HCT116 (cell line): ENCODE results near the gene KLHDC3. TPM values are rescaled to one million over a fixed set of nuclear protein-coding genes. Genes with fewer than 3 reads are reported as not detected.

Experiments used
- ATAC-seq: fragments of 200-7000 bp; cut with Tn5 transposase; 2 replicates; pipeline ENCODE4 v1.9.1; 2020; ENCODE audit warnings: mild to moderate bottlenecking, moderate library complexity
- BruUV-seq: library from RNA; stranded (reverse); fragments of 400-500 nt; replicated peaks from 2 replicates; lab custom pipeline; 2021; lab: Mats Ljungman, UMichigan
- CTCF ChIA-PET: fragments of 300-600 bp; sonication (Branson Sonifier 250); formaldehyde crosslinking; loops from one replicate; lab custom pipeline; 2021; ENCODE audit warnings: antibody characterized with exemption; lab: Charles Lee
- POLR2A ChIA-PET: fragments of 300-600, 350-600 bp; sonication (Branson Sonifier 250); formaldehyde crosslinking; loops from one replicate; lab custom pipeline; 2021; ENCODE audit warnings: antibody characterized with exemption; lab: Charles Lee
- RAD21 ChIA-PET, 2 experiments: fragments of 300-600 bp; sonication (Branson Sonifier 250); formaldehyde crosslinking; loops; one replicate each; lab custom pipeline; 2023; ENCODE audit warnings: low total read pairs in 2 of 2; ENCODE audit not compliant: uncharacterized antibody in 2 of 2, unreplicated experiment in 2 of 2, low non-redundant PET in 1 of 2; lab: Charles Lee
- DNase-seq: peaks from one replicate; pipeline ENCODE4 v3.0.0-alpha.2; 2010; ENCODE audit warnings: low read depth, low spot score
- H2AFZ ChIP-seq: fragments of 200-600 bp; shearing (Covaris generic), sonication (generic); 2 replicates; pipeline ENCODE4 v1.6.1; 2017; ENCODE audit warnings: low read depth, mixed run types, mixed read lengths, antibody characterized with exemption, low read length; ENCODE audit not compliant: poor library complexity, severe bottlenecking
- H3K27ac ChIP-seq: 2 replicates; pipeline ENCODE4 v1.5.1; 2012; ENCODE audit warnings: low read depth, low read length
- H3K27me3 ChIP-seq: fragments of 200-600 bp; sonication (generic); 2 replicates; pipeline ENCODE4 v1.6.1; 2016; ENCODE audit warnings: mixed run types, low read length, mixed read lengths; ENCODE audit not compliant: insufficient read depth
- H3K36me3 ChIP-seq, 2 experiments: fragments of 200-500 bp in 1 of 2; fragments of 200-600 bp in 1 of 2; sonication (Bioruptor generic) in 1 of 2; sonication (generic) in 1 of 2; 2 replicates each; pipeline versions ENCODE4 v1.5.1 to v1.6.1; 2014 to 2016; ENCODE audit warnings: low read length in 2 of 2, inconsistent platforms in 1 of 2, mixed read lengths in 1 of 2, mixed run types in 1 of 2; ENCODE audit not compliant: insufficient read depth in 2 of 2, control insufficient read depth in 1 of 2
- H3K4me1 ChIP-seq, 2 experiments: fragments of 200-600 bp in 1 of 2; sonication (generic) in 1 of 2; 2 replicates each; pipeline versions ENCODE4 v1.5.1 to v1.6.1; 2012 to 2017; ENCODE audit warnings: low read length in 2 of 2, inconsistent platforms in 1 of 2, mild to moderate bottlenecking in 1 of 2, mixed read lengths in 1 of 2, mixed run types in 1 of 2, moderate library complexity in 1 of 2; ENCODE audit not compliant: insufficient read depth in 2 of 2, control insufficient read depth in 1 of 2
- H3K4me2 ChIP-seq: fragments of 200-600 bp; sonication (generic); 2 replicates; pipeline ENCODE4 v1.6.1; 2017; ENCODE audit warnings: mixed run types, low read length, mixed read lengths
- H3K4me3 ChIP-seq, 2 experiments: fragments of 200-600 bp in 1 of 2; sonication (generic) in 1 of 2; replicated peaks in 1 of 2; 2 replicates each; pipeline ENCODE4 v1.5.1; 2011 to 2016; ENCODE audit warnings: low read length in 2 of 2, control low read depth in 1 of 2, low read depth in 1 of 2, mild to moderate bottlenecking in 1 of 2, mixed read lengths in 1 of 2, mixed run types in 1 of 2
- H3K79me2 ChIP-seq: fragments of 200-600 bp; sonication (generic); 2 replicates; pipeline ENCODE4 v1.6.1; 2017; ENCODE audit warnings: mild to moderate bottlenecking, mixed run types, low read length, moderate library complexity, mixed read lengths; ENCODE audit not compliant: insufficient read depth
- H3K9ac ChIP-seq: fragments of 200-600 bp; sonication (generic); 2 replicates; pipeline ENCODE4 v1.6.1; 2016; ENCODE audit warnings: low read length, mixed read lengths
- H3K9me2 ChIP-seq: fragments of 200-600 bp; sonication (generic), shearing (Covaris generic); 2 replicates; pipeline ENCODE4 v1.6.1; 2017; ENCODE audit warnings: mixed run types, mild to moderate bottlenecking, moderate library complexity; ENCODE audit not compliant: insufficient read depth
- H3K9me3 ChIP-seq, 2 experiments: fragments of 200-500 bp in 1 of 2; fragments of 200-600 bp in 1 of 2; sonication (Bioruptor generic) in 1 of 2; sonication (generic) in 1 of 2; 2 replicates each; pipeline ENCODE4 v1.6.1; 2014 to 2017; ENCODE audit warnings: low read length in 2 of 2, mixed read lengths in 2 of 2, inconsistent platforms in 1 of 2, low read depth in 1 of 2, mild to moderate bottlenecking in 1 of 2, mixed run types in 1 of 2, moderate library complexity in 1 of 2; ENCODE audit not compliant: control insufficient read depth in 1 of 2, insufficient read depth in 1 of 2
- H4K20me1 ChIP-seq: fragments of 200-600 bp; sonication (generic), shearing (Covaris generic); 2 replicates; pipeline ENCODE4 v1.6.1; 2017; ENCODE audit warnings: mixed run types, mild to moderate bottlenecking, moderate library complexity; ENCODE audit not compliant: insufficient read depth
- CBX3 ChIP-seq: IDR thresholded peaks from 2 replicates; pipeline ENCODE4 v1.6.1; 2012; ENCODE audit warnings: low read depth
- EGR1 ChIP-seq: IDR thresholded peaks from 2 replicates; pipeline ENCODE4 v1.6.1; 2012; ENCODE audit warnings: low read depth
- EZH2 ChIP-seq: fragments of 200-600 bp; sonication (generic); IDR thresholded peaks from 2 replicates; pipeline ENCODE4 v1.6.1; 2017; ENCODE audit warnings: antibody characterized with exemption, mixed run types
- EZH2phosphoT487 ChIP-seq: fragments of 200-600 bp; IDR thresholded peaks from 2 replicates; pipeline ENCODE4 v1.6.1; 2018; ENCODE audit warnings: antibody characterized with exemption, borderline replicate concordance
- FOSL1 ChIP-seq: IDR thresholded peaks from 2 replicates; pipeline ENCODE4 v1.6.1; 2012; ENCODE audit warnings: low read depth
- POLR2A ChIP-seq: IDR thresholded peaks from 2 replicates; pipeline ENCODE4 v1.7.0; 2011; ENCODE audit warnings: borderline replicate concordance; ENCODE audit not compliant: insufficient read depth, insufficient read length; ENCODE audit errors: extremely low read depth
- POLR2AphosphoS5 ChIP-seq: IDR thresholded peaks from 2 replicates; pipeline ENCODE4 v1.6.1; 2011; ENCODE audit warnings: mild to moderate bottlenecking, low read depth, low read length, moderate library complexity
- RAD21 ChIP-seq: IDR thresholded peaks from 2 replicates; pipeline ENCODE4 v1.6.1; 2012; ENCODE audit warnings: low read depth, mild to moderate bottlenecking
- REST ChIP-seq: IDR thresholded peaks from 2 replicates; pipeline ENCODE4 v1.6.1; 2012; ENCODE audit warnings: low read depth
- SIN3A ChIP-seq: IDR thresholded peaks from 2 replicates; pipeline ENCODE4 v1.6.1; 2012; ENCODE audit warnings: low read depth
- SP1 ChIP-seq: IDR thresholded peaks from 2 replicates; pipeline ENCODE4 v1.6.1; 2012; ENCODE audit warnings: low read depth
- SRF ChIP-seq: IDR thresholded peaks from 2 replicates; pipeline ENCODE4 v1.6.1; 2012; ENCODE audit warnings: low read depth
- YY1 ChIP-seq: IDR thresholded peaks from 2 replicates; pipeline ENCODE4 v1.6.1; 2011; ENCODE audit warnings: low read length, low read depth, moderate library complexity, mild to moderate bottlenecking; ENCODE audit not compliant: insufficient replicate concordance; ENCODE audit errors: extremely low read depth
- ZFX ChIP-seq: fragments of 450-650 bp; IDR thresholded peaks from 2 replicates; pipeline ENCODE4 v1.6.1; 2017
- ZNF274 ChIP-seq: fragments of 200-500 bp; sonication (Bioruptor generic); IDR thresholded peaks from 2 replicates; pipeline ENCODE4 v1.6.1; 2014; ENCODE audit warnings: mild to moderate bottlenecking, low read depth, low read length, inconsistent platforms
- intact Hi-C: fragments of 100-400 bp; cut with micrococcal nuclease; formaldehyde crosslinking; loops from 2 replicates; pipeline ENCODE4 v1.10.0; 2022
- total RNA-seq: library from RNA; stranded (reverse); gene quantifications from one replicate; pipeline ENCODE4 v1.2.1, GENCODE V29; 2021; ENCODE audit not compliant: unreplicated experiment
- TF ChIP-seq, protein P1 (sequence below): IDR thresholded peaks from 2 replicates; pipeline ENCODE4 v1.6.1; 2012
- TF ChIP-seq, protein P2 (sequence below): IDR thresholded peaks from 2 replicates; pipeline ENCODE4 v1.6.1; 2012
- TF ChIP-seq, protein P3 (sequence below): IDR thresholded peaks from 2 replicates; pipeline ENCODE4 v1.6.1; 2011; ENCODE audit warnings: mild to moderate bottlenecking, low read length, moderate library complexity; ENCODE audit not compliant: insufficient replicate concordance; ENCODE audit errors: extremely low read depth

Gene KLHDC3
- total RNA-seq, 1 experiment from 2014 or later: 67.2 TPM

DNA sequence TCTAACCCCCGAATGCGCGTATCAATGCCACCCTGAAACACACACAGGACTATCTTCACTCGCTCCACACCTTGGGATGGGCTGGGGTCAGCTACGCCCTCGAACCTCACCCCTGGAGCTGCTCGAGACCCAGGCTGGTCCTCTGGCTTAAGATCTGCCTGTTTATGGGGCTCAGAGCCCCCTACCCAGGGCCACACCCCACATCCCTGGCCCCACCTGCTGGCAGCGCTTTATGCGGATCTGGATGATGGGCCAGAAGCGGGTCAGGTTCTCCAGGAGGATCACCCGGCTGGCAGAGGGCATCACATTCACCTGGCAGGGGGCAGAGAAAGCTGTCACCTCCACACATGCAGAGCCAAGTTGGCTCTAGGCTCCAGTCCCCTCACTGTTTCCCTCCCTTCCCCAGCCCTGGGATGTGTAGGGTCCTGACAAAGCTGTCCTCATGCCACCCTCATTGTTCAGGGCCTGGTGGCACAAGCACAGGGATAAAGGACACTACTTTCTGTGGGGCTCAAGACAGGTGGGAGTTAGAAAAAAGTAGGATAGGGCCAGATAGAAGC lies 31.4 kb downstream of the KLHDC3 start:
- peaks cover 5 to 15% of the 10 kb centered on the region in 2 experiments; a peak in 3 of 4 replicates for H3K36me3 ChIP-seq
- no peaks in the 10 kb centered on the region for H3K79me2 ChIP-seq
- no TSS peak for BruUV-seq
- POLR2A ChIA-PET: no interaction called here
- no peak overlapping the region for H3K4me2 ChIP-seq
- ATAC-seq (no peak), DNase-seq (no peak)
- no peak overlapping the region for H3K9ac ChIP-seq
- TF ChIP-seq ZFX (no peak), CBX3 (no peak), FOSL1 (no peak), SP1 (no peak), ZNF274 (no peak), POLR2AphosphoS5 (no peak), EZH2phosphoT487 (no peak), EGR1 (no peak), POLR2A (no peak), SIN3A (no peak), SRF (no peak), YY1 (no peak), EZH2 (no peak), RAD21 (no peak), REST (no peak)
- TF ChIP-seq, protein P1, sequence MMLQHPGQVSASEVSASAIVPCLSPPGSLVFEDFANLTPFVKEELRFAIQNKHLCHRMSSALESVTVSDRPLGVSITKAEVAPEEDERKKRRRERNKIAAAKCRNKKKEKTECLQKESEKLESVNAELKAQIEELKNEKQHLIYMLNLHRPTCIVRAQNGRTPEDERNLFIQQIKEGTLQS: no peak
- TF ChIP-seq, protein P2, sequence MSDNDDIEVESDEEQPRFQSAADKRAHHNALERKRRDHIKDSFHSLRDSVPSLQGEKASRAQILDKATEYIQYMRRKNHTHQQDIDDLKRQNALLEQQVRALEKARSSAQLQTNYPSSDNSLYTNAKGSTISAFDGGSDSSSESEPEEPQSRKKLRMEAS: no peak
- TF ChIP-seq, protein P3, sequence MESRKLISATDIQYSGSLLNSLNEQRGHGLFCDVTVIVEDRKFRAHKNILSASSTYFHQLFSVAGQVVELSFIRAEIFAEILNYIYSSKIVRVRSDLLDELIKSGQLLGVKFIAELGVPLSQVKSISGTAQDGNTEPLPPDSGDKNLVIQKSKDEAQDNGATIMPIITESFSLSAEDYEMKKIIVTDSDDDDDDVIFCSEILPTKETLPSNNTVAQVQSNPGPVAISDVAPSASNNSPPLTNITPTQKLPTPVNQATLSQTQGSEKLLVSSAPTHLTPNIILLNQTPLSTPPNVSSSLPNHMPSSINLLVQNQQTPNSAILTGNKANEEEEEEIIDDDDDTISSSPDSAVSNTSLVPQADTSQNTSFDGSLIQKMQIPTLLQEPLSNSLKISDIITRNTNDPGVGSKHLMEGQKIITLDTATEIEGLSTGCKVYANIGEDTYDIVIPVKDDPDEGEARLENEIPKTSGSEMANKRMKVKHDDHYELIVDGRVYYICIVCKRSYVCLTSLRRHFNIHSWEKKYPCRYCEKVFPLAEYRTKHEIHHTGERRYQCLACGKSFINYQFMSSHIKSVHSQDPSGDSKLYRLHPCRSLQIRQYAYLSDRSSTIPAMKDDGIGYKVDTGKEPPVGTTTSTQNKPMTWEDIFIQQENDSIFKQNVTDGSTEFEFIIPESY: no peak
- H3K4me3 ChIP-seq: no peak overlapping the region
- no peaks in the 10 kb centered on the region for H3K27me3 ChIP-seq
- intact Hi-C loops: no loop called here
- H3K4me1 ChIP-seq: no peaks in the 10 kb centered on the region
- no peaks in the 10 kb centered on the region for H3K9me2 ChIP-seq
- H3K9me3 ChIP-seq: no peaks in the 10 kb centered on the region
- RAD21 ChIA-PET: no interaction called here
- no peak overlapping the region for H3K27ac ChIP-seq
- H2AFZ ChIP-seq: no peak overlapping the region
- CTCF ChIA-PET: no interaction called here
- no peaks in the 10 kb centered on the region for H4K20me1 ChIP-seq
